Spleen (tissue), 11 donors: ENCODE measurements around the gene ITGAE. TPM values are rescaled to one million over a fixed set of nuclear protein-coding genes. Genes with fewer than 3 reads are reported as not detected.
A peak's percentile ranks its signal among the peaks of the same experiment; 100 is the strongest.

ENCODE experiments used
- DNase-seq: peaks from one replicate; pipeline ENCODE4 v3.0.0-alpha.2; 2020
- H3K27ac ChIP-seq, 8 donors: fragments of 200-600 bp; sonication (generic) in 7 of 8; 1 replicate in 4 of 8; 2 replicates in 4 of 8; pipeline versions ENCODE4 v1.5.0 to v1.8.0; 2016 to 2021; ENCODE audit warnings: inconsistent platforms in 4 of 8, mild to moderate bottlenecking in 4 of 8, moderate library complexity in 1 of 8
- H3K27me3 ChIP-seq, 7 donors: fragments of 200-600 bp; sonication (generic) in 6 of 7; replicated peaks in 1 of 7; 1 replicate in 4 of 7; 2 replicates in 3 of 7; pipeline versions ENCODE4 v1.5.0 to v1.8.0; 2016 to 2021; ENCODE audit warnings: inconsistent platforms in 3 of 7, mild to moderate bottlenecking in 1 of 7
- H3K36me3 ChIP-seq, 6 donors: fragments of 200-600 bp; sonication (generic) in 5 of 6; 1 replicate in 4 of 6; 2 replicates in 2 of 6; pipeline versions ENCODE4 v1.5.0 to v1.8.0; 2016 to 2021; ENCODE audit warnings: inconsistent platforms in 2 of 6
- H3K4me1 ChIP-seq, 6 donors: fragments of 200-600 bp; sonication (generic) in 5 of 6; 1 replicate in 3 of 6; 2 replicates in 3 of 6; pipeline versions ENCODE4 v1.5.0 to v1.8.0; 2016 to 2021; ENCODE audit warnings: inconsistent platforms in 3 of 6
- H3K4me3 ChIP-seq, 8 donors: fragments of 200-600 bp; sonication (generic) in 7 of 8; 1 replicate in 4 of 8; 2 replicates in 4 of 8; pipeline versions ENCODE4 v1.5.0 to v1.8.0; 2016 to 2021; ENCODE audit warnings: inconsistent platforms in 4 of 8, mild to moderate bottlenecking in 4 of 8, moderate library complexity in 2 of 8
- H3K9me3 ChIP-seq, 8 donors: fragments of 200-600 bp; sonication (generic) in 7 of 8; 1 replicate in 4 of 8; 2 replicates in 4 of 8; pipeline versions ENCODE4 v1.5.0 to v1.8.0; 2016 to 2021; ENCODE audit warnings: inconsistent platforms in 4 of 8
- CTCF ChIP-seq, 11 experiments: fragments of 200-600 bp in 7 of 11; fragments of 450-650 bp in 4 of 11; sonication (generic) in 4 of 11; IDR thresholded peaks in 8 of 11; conservative IDR thresholded peaks in 3 of 11; 1 replicate in 7 of 11; 2 replicates in 4 of 11; pipeline versions ENCODE4 v1.4.0 to v1.8.0; 2016 to 2021; ENCODE audit warnings: antibody characterized with exemption in 11 of 11, inconsistent platforms in 4 of 11, mild to moderate bottlenecking in 1 of 11
- POLR2A ChIP-seq, 3 donors: fragments of 450-650 bp; IDR thresholded peaks; one replicate each; pipeline ENCODE4 v1.5.1; 2017; ENCODE audit warnings: antibody characterized with exemption in 3 of 3, mild to moderate bottlenecking in 1 of 3
- POLR2AphosphoS5 ChIP-seq, 3 donors: sonication (generic); formaldehyde crosslinking; IDR thresholded peaks; one replicate each; pipeline ENCODE4 v1.5.1; 2017; ENCODE audit warnings: antibody characterized with exemption in 3 of 3
- WGBS, 5 donors: extraction: QIAGEN DNeasy Blood & Tissue Kit in 3 of 5; methylation state at CpG; one replicate each; pipeline versions ENCODE4 v1.1.5 to v1.1.7; 2013 to 2018; 5-methylcytosine and 5-hydroxymethylcytosine counted together
- intact Hi-C: fragments of 100-400 bp; cut with DNase I; formaldehyde crosslinking; loops from one replicate; pipeline ENCODE4 v1.15.0; 2023; ENCODE audit warnings: low total_unique reads
- polyA plus RNA-seq, 3 donors: library from polyadenylated mRNA; stranded (reverse); fragments of 200-250 nt; gene quantifications; one replicate each; pipeline ENCODE4 v1.2.1, GENCODE V29; 2013
- total RNA-seq, 7 donors: library from RNA; depleted of rRNA in 3 of 7; stranded (reverse); fragments of >200 nt in 3 of 7; fragmentation: NEBNext Ultra II Directional in 4 of 7; extraction: Animal tissue kit (Norgen Biotek cat#: 25700) in 4 of 7; gene quantifications; one replicate each; pipeline versions ENCODE4 v1.1.0 to v1.2.1, GENCODE V29; 2016 to 2021
- donor health status: healthy with polysubstance abuse.
- donor health status: DM: no; HTN: no; CAD: no; lungs with moderate emphysema.
- donor health status: DM: no; HTN: no; CAD: no.
- donor health status: Bipolar disorder and iron deficiency.
- donor health status: healthy.
- donor health status: DM: no; HTN: no; CAD: no.
- donor health status: DM: yes; HTN: yes; CAD: no.

The ITGAE gene
- total and polyA plus RNA-seq, 10 donors = 20.3 to 91.1 (median 28.2) TPM

GRCh38 chr17:3801792-3802191 is 804 bp upstream of the ITGAE start:
- H3K4me1 ChIP-seq = peaks cover 4 to 73% (median 47%) of the 10 kb centered on the region in 6 donors
- H3K36me3 ChIP-seq = peaks cover 0 to 18% (median 0%) of the 10 kb centered on the region in 6 donors
- no peaks in the 10 kb centered on the region for H3K27me3 ChIP-seq
- H3K9me3 ChIP-seq = no peaks in the 10 kb centered on the region
- no peak for DNase-seq
- H3K4me3 ChIP-seq = no peak overlapping the region
- TF ChIP-seq CTCF (IDR thresholded peaks at IDR 0.05 in 8 of 11, conservative IDR thresholded peaks at IDR 0.05 in 3 of 11) = no peak
- TF ChIP-seq POLR2A (IDR thresholded peaks at IDR 0.05) = no peak
- TF ChIP-seq POLR2AphosphoS5 (IDR thresholded peaks at IDR 0.05) = no peak
- peak overlapping the region in 3 of 8 donors; percentile 73 to 83 (median 81) for H3K27ac ChIP-seq
- WGBS, 5 donors = 87 to 95% (median 93%) methylated on average over 10 of the region's 10 CpGs
- intact Hi-C loops = no loop called here

- no peak for DNase-seq
- Histone ChIP-seq H3K36me3 (peaks cover 0 to 14% (median 0%) of the 10 kb centered on the region in 6 donors), H3K27ac (peak overlapping the region in 2 of 8 donors; percentile 62 to 73), H3K4me1 (peaks cover 4 to 78% (median 48%) of the 10 kb centered on the region in 6 donors), H3K4me3 (no peak overlapping the region), H3K27me3 (no peaks in the 10 kb centered on the region), H3K9me3 (no peaks in the 10 kb centered on the region)
- intact Hi-C loops = no loop called here
- WGBS, 5 donors = 75 to 89% (median 79%) methylated on average over 5 to 7 of the region's 7 CpGs
- TF ChIP-seq CTCF (IDR thresholded peaks at IDR 0.05 in 8 of 11, conservative IDR thresholded peaks at IDR 0.05 in 3 of 11) (no peak), POLR2AphosphoS5 (IDR thresholded peaks at IDR 0.05) (no peak), POLR2A (IDR thresholded peaks at IDR 0.05) (no peak)
Measured at GRCh38 chr17:3801347-3801746, 359 bp upstream of the ITGAE start.

GRCh38 chr17:3799181-3799945 is 1.6 kb downstream of the ITGAE start:
- Histone ChIP-seq H3K4me1 (peaks cover 4 to 88% (median 47%) of the 10 kb centered on the region in 6 donors), H3K36me3 (no peaks in the 10 kb centered on the region), H3K27me3 (no peaks in the 10 kb centered on the region), H3K9me3 (no peaks in the 10 kb centered on the region), H3K27ac (peak overlapping the region in 3 of 8 donors; percentile 52 to 73 (median 62)), H3K4me3 (no peak overlapping the region)
- WGBS, 5 donors = 78 to 86% (median 83%) methylated on average over 11 to 12 of the region's 12 CpGs
- no peak for DNase-seq
- intact Hi-C loops = no loop called here
- TF ChIP-seq POLR2A (IDR thresholded peaks at IDR 0.05) = no peak
- TF ChIP-seq CTCF (IDR thresholded peaks at IDR 0.05 in 8 of 11, conservative IDR thresholded peaks at IDR 0.05 in 3 of 11) = no peak
- TF ChIP-seq POLR2AphosphoS5 (IDR thresholded peaks at IDR 0.05) = no peak
